Skeletal muscle satellite cell (primary cell): ENCODE measurements around the gene USP53.

Source experiments
- H3K27me3 ChIP-seq: 2 replicates; pipeline ENCODE4 v1.7.0; 2013; ENCODE audit warnings: low read length; ENCODE audit not compliant: control insufficient read depth, insufficient read depth
- H3K36me3 ChIP-seq: 2 replicates; pipeline ENCODE4 v1.7.0; 2013; ENCODE audit warnings: mild to moderate bottlenecking, control low read depth, low read length; ENCODE audit not compliant: insufficient read depth
- H3K4me1 ChIP-seq: 2 replicates; pipeline ENCODE4 v1.7.0; 2013; ENCODE audit warnings: low read length; ENCODE audit not compliant: control insufficient read depth, insufficient read depth
- H3K4me2 ChIP-seq: 2 replicates; pipeline ENCODE4 v1.7.0; 2013; ENCODE audit warnings: mild to moderate bottlenecking, low read length
- H3K4me3 ChIP-seq: 2 replicates; pipeline ENCODE4 v1.7.0; 2013; ENCODE audit warnings: low read length
- H3K9ac ChIP-seq: 2 replicates; pipeline ENCODE4 v1.7.0; 2013; ENCODE audit warnings: mild to moderate bottlenecking, low read depth, low read length, moderate library complexity
- H3K9me3 ChIP-seq: replicated peaks from 2 replicates; pipeline ENCODE4 v1.7.0; 2013; ENCODE audit warnings: mild to moderate bottlenecking, control low read depth, low read length

USP53 gene

GRCh38 chr4:119204916-119205315 lies 7.6 kb upstream of the USP53 start:
- Histone ChIP-seq H3K27me3 (no peaks in the 10 kb centered on the region), H3K9me3 (no peaks in the 10 kb centered on the region), H3K36me3 (no peaks in the 10 kb centered on the region), H3K4me2 (peak overlapping the region; percentile 27), H3K4me1 (peaks cover 35% of the 10 kb centered on the region), H3K9ac (peak overlapping the region; percentile 26), H3K4me3 (no peak overlapping the region)

- Histone ChIP-seq H3K4me1 (peaks cover 42% of the 10 kb centered on the region), H3K9ac (no peak overlapping the region)
Observed at GRCh38 chr4:119205690-119206089, 6.8 kb upstream of the USP53 start.

GRCh38 chr4:119206178-119206577 lies 6.3 kb upstream of the USP53 start:
- Histone ChIP-seq H3K4me3 (no peak overlapping the region), H3K36me3 (no peaks in the 10 kb centered on the region), H3K9me3 (no peaks in the 10 kb centered on the region), H3K27me3 (no peaks in the 10 kb centered on the region), H3K4me1 (peaks cover 47% of the 10 kb centered on the region), H3K9ac (no peak overlapping the region), H3K4me2 (no peak overlapping the region)

More at GRCh38 chr4:119205690-119206089, 6.8 kb upstream of the USP53 start:
- Histone ChIP-seq H3K9me3 (no peaks in the 10 kb centered on the region), H3K4me3 (no peak overlapping the region), H3K36me3 (no peaks in the 10 kb centered on the region), H3K27me3 (no peaks in the 10 kb centered on the region), H3K4me2 (no peak overlapping the region)

GRCh38 chr4:119207051-119207450 lies 5.5 kb upstream of the USP53 start:
- no peak overlapping the region for H3K9ac ChIP-seq
- no peaks in the 10 kb centered on the region for H3K27me3 ChIP-seq
- no peaks in the 10 kb centered on the region for H3K36me3 ChIP-seq
- no peak overlapping the region for H3K4me3 ChIP-seq
- no peaks in the 10 kb centered on the region for H3K9me3 ChIP-seq
- peaks cover 53% of the 10 kb centered on the region for H3K4me1 ChIP-seq
- H3K4me2 ChIP-seq, result no peak overlapping the region

GRCh38 chr4:119209077-119209476 lies 3.4 kb upstream of the USP53 start:
- no peaks in the 10 kb centered on the region for H3K36me3 ChIP-seq
- no peak overlapping the region for H3K4me3 ChIP-seq
- peak overlapping the region; percentile 54 for H3K4me2 ChIP-seq
- H3K27me3 ChIP-seq, result no peaks in the 10 kb centered on the region
- peak overlapping the region; percentile 57 for H3K9ac ChIP-seq
- peaks cover 56% of the 10 kb centered on the region for H3K4me1 ChIP-seq
- H3K9me3 ChIP-seq, result no peaks in the 10 kb centered on the region

GRCh38 chr4:119209586-119209985 lies 2.9 kb upstream of the USP53 start:
- Histone ChIP-seq H3K4me1 (peaks cover 59% of the 10 kb centered on the region), H3K9me3 (no peaks in the 10 kb centered on the region), H3K36me3 (no peaks in the 10 kb centered on the region), H3K4me2 (peak overlapping the region; percentile 54), H3K9ac (peak overlapping the region; percentile 57), H3K4me3 (peak overlapping the region; percentile 15), H3K27me3 (no peaks in the 10 kb centered on the region)

- Histone ChIP-seq H3K4me2 (peak overlapping the region; percentile 89), H3K4me3 (peak overlapping the region; percentile 85), H3K9ac (no peak overlapping the region)
Observed at GRCh38 chr4:119210775-119211174, 1.7 kb upstream of the USP53 start.

GRCh38 chr4:119211867-119212233 lies 663 bp upstream of the USP53 start:
- H3K4me1 ChIP-seq, result peaks cover 48% of the 10 kb centered on the region

More at GRCh38 chr4:119210775-119211174, 1.7 kb upstream of the USP53 start:
- no peaks in the 10 kb centered on the region for H3K27me3 ChIP-seq
- no peaks in the 10 kb centered on the region for H3K9me3 ChIP-seq
- peaks cover 57% of the 10 kb centered on the region for H3K4me1 ChIP-seq
- H3K36me3 ChIP-seq, result no peaks in the 10 kb centered on the region

GRCh38 chr4:119212964-119213606 lies 572 bp downstream of the USP53 start:
- H3K27me3 ChIP-seq, result no peaks in the 10 kb centered on the region
- H3K9ac ChIP-seq, result peak overlapping the region; percentile 87
- H3K4me2 ChIP-seq, result peak overlapping the region; percentile 89
- peaks cover 42% of the 10 kb centered on the region for H3K4me1 ChIP-seq
- peaks cover 10% of the 10 kb centered on the region for H3K36me3 ChIP-seq
- no peaks in the 10 kb centered on the region for H3K9me3 ChIP-seq
- H3K4me3 ChIP-seq, result peak overlapping the region; percentile 85

More at GRCh38 chr4:119211867-119212233, 663 bp upstream of the USP53 start:
- Histone ChIP-seq H3K4me2 (peak overlapping the region; percentile 89), H3K9ac (peak overlapping the region; percentile 87), H3K4me3 (peak overlapping the region; percentile 85), H3K27me3 (no peaks in the 10 kb centered on the region), H3K9me3 (no peaks in the 10 kb centered on the region), H3K36me3 (no peaks in the 10 kb centered on the region)

GRCh38 chr4:119218093-119218492 lies 5.6 kb downstream of the USP53 start:
- no peak overlapping the region for H3K4me3 ChIP-seq
- no peaks in the 10 kb centered on the region for H3K9me3 ChIP-seq
- peaks cover 27% of the 10 kb centered on the region for H3K36me3 ChIP-seq

GRCh38 chr4:119221412-119221811 lies 8.9 kb downstream of the USP53 start:
- Histone ChIP-seq H3K9me3 (no peaks in the 10 kb centered on the region), H3K27me3 (no peaks in the 10 kb centered on the region), H3K9ac (no peak overlapping the region), H3K36me3 (peaks cover 38% of the 10 kb centered on the region), H3K4me2 (no peak overlapping the region), H3K4me3 (no peak overlapping the region), H3K4me1 (peaks cover 12% of the 10 kb centered on the region)

More at GRCh38 chr4:119218093-119218492, 5.6 kb downstream of the USP53 start:
- Histone ChIP-seq H3K4me1 (peaks cover 22% of the 10 kb centered on the region), H3K9ac (no peak overlapping the region), H3K27me3 (no peaks in the 10 kb centered on the region), H3K4me2 (no peak overlapping the region)

- Histone ChIP-seq H3K4me1 (no peaks in the 10 kb centered on the region), H3K4me3 (no peak overlapping the region), H3K36me3 (peaks cover 18% of the 10 kb centered on the region), H3K27me3 (no peaks in the 10 kb centered on the region), H3K4me2 (no peak overlapping the region), H3K9me3 (no peaks in the 10 kb centered on the region), H3K9ac (no peak overlapping the region)
Observed at GRCh38 chr4:119227690-119228089, 15.2 kb downstream of the USP53 start.
